HepG2 (cell line): ENCODE results near the gene PCDHGC5.

Experiments used
- ESRRA ChIP-seq: sonication (generic); formaldehyde crosslinking; IDR thresholded peaks from 2 replicates; pipeline ENCODE4 v1.5.1; 2020; ENCODE audit warnings: mild to moderate bottlenecking, low read depth, missing genetic modification reagents
- FOXA3 ChIP-seq: IDR thresholded peaks from 2 replicates; pipeline ENCODE4 v1.6.1; 2016; ENCODE audit warnings: missing genetic modification reagents, missing compliant biosample characterization
- HNRNPL ChIP-seq: fragments of 200-400 bp; formaldehyde crosslinking; IDR thresholded peaks from 2 replicates; pipeline ENCODE4 v1.6.1; 2017; ENCODE audit warnings: mild to moderate bottlenecking, low read depth, low read length
- JUNB ChIP-seq: sonication (generic); formaldehyde crosslinking; IDR thresholded peaks from 2 replicates; pipeline ENCODE4 v1.8.0; 2022; ENCODE audit warnings: missing genetic modification reagents, mild to moderate bottlenecking, borderline replicate concordance
- NCOA2 ChIP-seq: sonication (generic); formaldehyde crosslinking; IDR thresholded peaks from 2 replicates; pipeline ENCODE4 v1.8.0; 2022; ENCODE audit warnings: inconsistent platforms
- PRDM4 ChIP-seq: sonication (generic); formaldehyde crosslinking; IDR thresholded peaks from 2 replicates; pipeline ENCODE4 v1.9.0; 2021; ENCODE audit warnings: missing genetic modification reagents, borderline replicate concordance
- RNF219 ChIP-seq: sonication (generic); formaldehyde crosslinking; IDR thresholded peaks from 2 replicates; pipeline ENCODE4 v1.5.0; 2020; ENCODE audit warnings: mild to moderate bottlenecking, missing genetic modification reagents
- SUZ12 ChIP-seq: fragments of 150-350 bp; IDR thresholded peaks from 2 replicates; pipeline ENCODE4 v1.6.1; 2014; ENCODE audit warnings: low read depth, low read length
- ZBTB33 ChIP-seq: sonication (generic); formaldehyde crosslinking; IDR thresholded peaks from 2 replicates; pipeline ENCODE4 v1.4.0; 2020; ENCODE audit warnings: missing genetic modification reagents
- ZNF546 ChIP-seq: sonication (generic); formaldehyde crosslinking; conservative IDR thresholded peaks from 2 replicates; pipeline ENCODE4 v1.8.1; 2023; ENCODE audit warnings: mild to moderate bottlenecking, missing genetic modification reagents
- ZNF547 ChIP-seq: sonication (generic); formaldehyde crosslinking; IDR thresholded peaks from 2 replicates; pipeline ENCODE4 v1.5.1; 2020; ENCODE audit warnings: mild to moderate bottlenecking, missing genetic modification reagents

- no peak for TF ChIP-seq FOXA3
- no peak for TF ChIP-seq HNRNPL
- no peak for TF ChIP-seq ZNF547 (CRISPR knock-in tag)
- no peak for TF ChIP-seq NCOA2 (CRISPR knock-in tag)
- TF ChIP-seq JUNB (CRISPR knock-in tag) = no peak
- TF ChIP-seq ZBTB33 = no peak
- TF ChIP-seq PRDM4 (CRISPR knock-in tag) = no peak
- no peak for TF ChIP-seq ZNF546 (CRISPR knock-in tag)
- TF ChIP-seq RNF219 (CRISPR knock-in tag) = no peak
- no peak for TF ChIP-seq SUZ12
- TF ChIP-seq ESRRA (CRISPR knock-in tag) = no peak
Measured at GRCh38 chr5:141487131-141487530, 1.8 kb upstream of the PCDHGC5 start.
